ENCODE data around the gene ST8SIA6.

DNA sequence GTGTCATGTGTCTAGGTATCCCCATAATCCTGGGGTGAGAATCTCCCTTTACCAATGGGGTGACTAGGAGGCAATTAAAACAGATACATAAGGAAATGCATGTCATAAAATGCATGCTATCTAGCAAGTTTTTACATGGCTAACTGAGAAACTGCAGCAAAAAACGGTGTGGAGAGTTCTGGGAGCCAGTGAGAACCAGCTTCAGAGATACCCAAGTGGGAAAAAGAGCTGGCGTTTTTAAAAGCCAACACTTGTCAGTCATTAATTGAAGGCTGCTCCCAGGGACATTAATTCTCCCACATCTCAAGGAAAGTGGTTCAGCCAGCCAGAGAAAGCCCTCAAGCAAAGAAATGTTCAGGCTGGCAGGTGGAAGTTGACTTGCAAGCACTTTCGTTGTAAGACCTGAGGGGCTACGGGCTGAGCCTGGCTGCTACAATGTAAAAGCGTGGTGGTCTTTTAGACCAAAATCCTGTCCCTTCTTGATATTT is 28.1 kb downstream of the ST8SIA6 start:
- TF ChIP-seq MAX (IDR thresholded peaks at IDR 0.05) (no peak), TEAD4 (IDR thresholded peaks at IDR 0.05) (no peak), TAF1 (IDR thresholded peaks at IDR 0.05; ENCODE audit: low read depth) (no peak), CEBPB (IDR thresholded peaks at IDR 0.05) (no peak)
